Hematopoietic multipotent progenitor cell treated with erythropoietin and hydrocortisone succinate and interleukin-3 and kit ligand, for 6 days (in vitro differentiated cells): ENCODE results near the gene CBR1.
A peak's percentile ranks its signal among the peaks of the same experiment; 100 is the strongest.
"Not testable (repeated sequence)": the region's sequence is repeated elsewhere in the genome, so short reads cannot be mapped to it uniquely, and the experiment has no call there.

Source experiments
- DNase-seq: peaks from one replicate; pipeline ENCODE4 v3.0.0-alpha.2; 2015

The CBR1 gene

DNA sequence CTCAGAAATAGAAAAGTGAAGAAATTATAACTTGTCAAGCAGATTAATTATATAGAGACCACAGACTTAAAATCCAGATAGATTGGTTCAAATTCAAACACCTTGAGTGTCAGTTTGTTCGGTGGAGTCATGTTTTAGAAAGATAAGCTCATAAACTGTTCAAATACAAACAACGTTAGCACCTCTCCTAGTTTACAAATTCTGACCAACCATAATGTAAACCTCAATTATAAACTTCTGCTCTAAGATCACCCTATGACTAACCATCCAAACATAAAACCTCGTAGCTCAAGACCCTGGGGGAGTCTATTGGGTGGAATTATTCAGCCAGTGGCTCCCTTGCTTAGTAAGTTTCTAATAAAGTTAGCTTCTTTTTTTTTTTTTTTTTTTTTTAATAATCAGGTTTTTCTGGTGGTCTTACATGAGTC is 12.4 kb downstream of the CBR1 start:
- DNase-seq, result peak; percentile 30

DNA sequence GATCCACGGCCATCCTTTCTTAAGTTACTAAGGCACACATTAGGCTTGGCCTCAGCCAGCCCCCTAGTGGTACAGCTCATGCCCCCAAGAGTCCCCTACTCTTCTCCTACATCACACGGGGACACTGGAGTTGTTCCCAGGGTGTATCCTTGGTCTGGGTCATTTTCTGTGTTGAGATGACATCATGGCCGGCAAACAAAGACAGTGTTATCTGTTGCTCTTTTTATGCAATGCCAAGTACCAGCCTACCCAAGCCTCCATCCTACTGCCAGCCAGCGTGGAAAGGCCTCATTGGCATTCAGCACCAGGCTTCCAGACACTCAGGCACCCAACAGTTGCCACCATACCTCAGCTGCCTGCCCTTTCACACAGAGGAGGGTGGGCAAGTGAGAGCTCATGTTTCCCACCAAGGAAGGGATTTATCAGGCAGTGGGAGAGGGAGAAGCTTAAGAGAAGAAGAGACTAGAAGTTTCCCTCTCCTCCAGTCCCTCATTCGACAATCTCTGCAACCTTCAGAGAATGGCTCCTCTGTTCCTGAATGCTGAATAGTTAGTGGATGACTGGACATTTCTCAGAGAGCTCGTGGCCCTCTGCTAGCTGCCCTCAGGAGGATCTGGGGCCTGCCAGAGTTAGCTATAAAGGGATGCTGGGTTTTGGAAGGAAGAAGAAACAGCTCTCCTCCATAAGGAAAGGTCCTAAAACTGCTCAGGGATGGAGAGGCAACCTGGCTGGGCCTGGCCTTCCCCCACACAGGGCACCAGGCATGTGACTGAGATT is 17.7 kb downstream of the CBR1 start:
- DNase-seq, result no peak

- DNase-seq, result no peak
Observed at GRCh38 chr21:36089946-36090345, 20.1 kb downstream of the CBR1 start.

DNA sequence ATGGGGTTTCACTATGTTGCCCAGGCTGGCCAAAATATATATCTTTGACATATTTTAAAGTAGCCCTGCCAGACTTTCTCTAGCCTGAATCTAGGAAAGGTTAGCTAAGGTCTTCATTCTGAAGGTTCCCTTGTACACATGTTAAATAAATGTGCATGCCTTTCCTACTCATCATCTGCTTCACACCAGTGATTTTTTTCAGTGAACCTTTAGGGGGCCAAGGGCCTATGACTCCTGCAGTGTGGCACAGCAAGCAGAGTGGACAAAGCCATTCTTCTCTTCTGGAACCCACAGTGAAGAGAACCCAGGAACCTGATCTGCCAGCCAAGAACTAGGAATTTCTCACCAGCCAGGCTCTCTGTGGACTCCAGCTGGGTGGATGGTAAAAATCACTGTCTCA is 22.9 kb downstream of the CBR1 start:
- DNase-seq, result no peak

- no peak for DNase-seq
Observed at GRCh38 chr21:36093512-36093911, 23.7 kb downstream of the CBR1 start.

DNA sequence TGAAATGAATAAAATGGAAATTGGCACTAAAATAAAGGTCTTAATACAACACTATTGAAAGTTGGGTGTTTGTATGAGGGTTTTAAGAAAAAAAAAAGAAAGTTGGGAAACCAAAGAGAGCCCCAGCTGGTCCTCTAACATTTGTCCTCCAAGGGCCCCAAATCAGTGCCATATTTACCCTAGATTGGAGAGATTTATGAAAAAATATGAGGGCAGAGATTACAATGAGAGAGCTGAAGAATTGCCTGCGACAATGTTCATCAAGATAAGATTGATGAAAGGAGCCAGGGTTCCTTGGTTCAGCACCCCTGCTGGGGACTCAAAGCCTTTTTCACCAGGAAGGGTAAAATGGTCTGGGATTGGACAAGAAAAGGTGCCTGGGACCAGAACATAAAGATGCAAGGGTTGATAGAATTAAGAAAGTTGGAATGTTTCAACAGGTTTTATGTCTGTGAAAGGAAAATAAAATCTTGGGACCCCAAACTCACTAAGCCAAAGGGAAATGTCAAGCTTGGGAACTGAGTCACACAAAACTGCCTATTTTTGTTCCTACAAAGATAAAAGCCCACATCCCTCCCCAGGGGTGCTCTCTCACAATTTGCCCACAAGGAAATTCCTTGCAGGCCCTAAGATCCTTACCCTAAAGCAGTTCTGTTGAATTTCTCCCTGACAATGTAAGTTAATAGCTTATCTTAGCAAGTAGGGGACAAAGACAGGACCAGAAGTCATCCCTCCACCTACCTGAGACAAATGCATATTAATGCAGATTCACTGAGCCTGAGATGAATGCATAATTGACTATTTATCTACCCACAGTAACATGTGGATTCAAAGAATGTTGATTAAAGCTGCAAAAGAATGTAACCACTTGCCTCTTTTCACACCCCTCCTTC is 26.8 kb downstream of the CBR1 start:
- DNase-seq, result no peak

DNA sequence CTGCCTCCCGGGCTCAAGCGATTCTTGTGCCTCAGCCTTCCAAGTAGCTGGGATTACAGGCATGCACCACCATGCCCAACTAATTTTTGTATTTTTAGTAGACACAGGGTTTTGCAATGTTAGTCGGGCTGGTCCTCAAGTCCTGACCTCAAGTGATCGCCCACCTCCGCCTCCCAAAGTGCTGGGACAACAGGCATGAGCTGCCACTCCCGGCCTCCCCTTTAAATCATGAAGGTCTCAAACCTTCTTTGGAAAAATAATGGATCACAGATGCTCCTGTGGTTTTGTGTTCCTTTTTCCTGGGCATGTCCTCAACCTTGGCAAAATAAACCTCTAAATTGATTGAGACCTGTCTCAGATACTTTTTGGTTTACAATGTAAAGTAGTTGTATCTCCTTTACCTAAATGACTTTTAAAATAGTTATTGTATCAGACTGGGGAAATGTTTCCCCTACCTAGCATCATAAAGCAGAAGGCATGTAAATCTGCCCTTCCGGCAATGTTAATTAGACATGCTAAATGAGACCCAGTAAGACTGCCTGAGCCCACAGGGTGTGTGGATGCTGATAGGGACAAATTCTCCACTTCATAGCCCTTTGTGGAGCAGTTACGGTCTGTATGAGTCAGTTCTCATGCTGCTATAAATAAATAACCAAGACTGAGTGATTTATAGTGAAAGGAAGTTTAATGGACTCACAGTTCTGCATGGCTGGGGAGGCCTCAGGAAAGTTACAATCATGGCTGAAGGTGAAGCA is 27.8 kb downstream of the CBR1 start:
- no peak for DNase-seq

DNA sequence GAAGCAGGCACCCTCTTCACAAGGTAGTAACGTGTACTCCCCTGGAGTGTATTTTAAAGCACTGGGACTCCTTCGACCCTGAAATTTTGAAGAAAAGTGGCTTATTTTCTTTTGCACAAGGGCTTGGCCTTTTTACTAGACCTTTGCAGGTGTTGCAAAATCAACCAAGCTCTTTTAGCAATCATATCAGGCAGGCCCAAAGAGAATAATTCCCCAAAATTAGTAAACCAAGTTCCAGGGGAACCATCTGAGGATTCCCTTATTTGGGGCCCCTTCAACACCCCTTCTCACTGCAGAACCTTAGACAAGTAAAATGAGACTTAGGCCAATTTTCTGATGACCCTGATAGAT is 28.3 kb downstream of the CBR1 start:
- DNase-seq, result no peak

DNA sequence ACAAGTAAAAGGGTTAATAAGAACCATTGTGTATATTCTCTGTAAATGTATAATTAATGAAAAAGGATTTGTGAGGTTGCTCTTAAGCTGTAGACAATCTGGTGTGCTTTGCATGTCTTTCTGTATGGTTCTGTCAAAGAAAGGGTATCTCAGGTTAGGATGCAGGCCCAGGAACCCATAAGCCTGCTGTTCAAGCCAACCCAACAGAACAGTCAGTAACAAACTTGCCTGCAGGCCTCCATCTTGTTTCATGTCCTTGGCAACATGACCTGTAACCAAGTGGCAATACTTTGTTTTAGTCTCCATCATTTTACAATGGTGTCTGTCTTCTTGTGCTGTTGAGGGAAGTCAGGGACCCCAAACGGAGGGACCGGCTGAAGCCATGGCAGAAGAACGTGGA is 29.2 kb downstream of the CBR1 start:
- DNase-seq, result no peak

DNA sequence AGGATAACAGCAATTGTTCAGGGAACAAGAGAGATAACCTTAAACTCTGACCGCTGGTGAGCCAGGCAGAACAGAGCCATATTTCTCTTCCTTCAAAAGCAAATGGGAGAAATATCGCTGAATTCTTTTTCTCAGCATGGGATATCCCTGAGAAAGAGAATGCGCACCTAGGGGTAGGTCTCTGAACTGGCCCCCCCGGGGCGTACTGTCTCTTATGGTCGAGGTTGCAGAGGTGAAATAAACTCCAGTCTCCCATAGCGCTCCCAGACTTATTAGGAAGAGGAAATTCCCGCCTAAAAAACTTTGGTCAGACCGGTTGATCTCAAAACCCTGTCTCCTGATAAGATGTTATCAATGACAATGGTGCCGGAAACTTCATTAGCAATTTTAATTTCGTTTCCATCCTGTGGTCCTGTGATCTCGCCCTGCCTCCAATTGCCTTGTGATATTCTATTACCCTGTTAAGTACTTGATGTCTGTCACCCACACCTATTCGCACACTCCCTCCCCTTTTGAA is 29.9 kb downstream of the CBR1 start:
- DNase-seq, result not testable (repeated sequence)

- DNase-seq, result no peak
Observed at GRCh38 chr21:36100971-36101641, 31.3 kb downstream of the CBR1 start.

- DNase-seq, result no peak
Observed at GRCh38 chr21:36103434-36103833, 33.6 kb downstream of the CBR1 start.

DNA sequence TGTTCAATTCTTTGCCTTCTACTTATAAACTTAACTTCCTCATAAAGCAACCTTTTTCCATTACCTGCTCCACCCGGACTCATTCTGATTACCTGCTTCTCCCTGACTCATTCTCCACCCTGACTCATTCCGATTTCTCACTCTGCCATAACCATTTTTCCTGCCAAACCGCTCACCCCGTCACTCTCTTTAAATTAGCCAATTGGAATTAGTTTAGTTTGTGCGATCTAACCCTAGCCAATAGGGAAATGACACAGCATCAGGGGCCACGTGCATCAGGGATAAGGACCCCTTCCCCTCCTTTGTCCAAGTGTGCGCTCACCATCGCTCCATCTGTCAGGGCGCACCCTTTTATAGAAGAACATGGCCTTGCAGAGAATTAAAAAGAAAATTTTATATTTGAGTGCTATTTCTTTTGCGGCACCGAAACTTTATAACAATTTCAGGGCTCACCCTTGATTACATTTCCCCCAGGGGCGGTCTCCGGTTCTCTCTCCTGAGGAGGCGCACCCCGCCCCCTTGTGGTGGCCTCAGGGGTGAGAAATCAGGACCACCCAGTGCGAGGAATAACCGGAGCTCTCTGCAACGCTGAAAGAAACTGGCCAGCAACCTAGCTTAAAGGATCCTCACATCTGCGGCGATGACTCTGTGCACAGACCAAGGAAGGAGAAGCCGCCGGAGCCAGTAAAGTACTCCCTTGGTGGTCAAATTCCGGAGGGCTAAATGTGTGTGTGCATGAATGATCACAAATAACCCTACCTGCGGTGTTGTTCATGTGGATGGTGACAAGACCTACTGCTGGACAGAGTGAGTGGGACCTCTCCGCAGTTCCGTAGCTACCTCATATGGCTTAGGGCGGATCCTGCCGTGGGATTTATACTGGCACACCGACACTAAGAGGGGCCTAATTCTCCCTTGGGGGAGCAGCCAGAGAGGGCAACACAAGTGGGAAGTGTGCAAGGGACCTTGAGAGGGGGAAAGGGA is 34.8 kb downstream of the CBR1 start:
- peak; percentile 66 for DNase-seq

DNA sequence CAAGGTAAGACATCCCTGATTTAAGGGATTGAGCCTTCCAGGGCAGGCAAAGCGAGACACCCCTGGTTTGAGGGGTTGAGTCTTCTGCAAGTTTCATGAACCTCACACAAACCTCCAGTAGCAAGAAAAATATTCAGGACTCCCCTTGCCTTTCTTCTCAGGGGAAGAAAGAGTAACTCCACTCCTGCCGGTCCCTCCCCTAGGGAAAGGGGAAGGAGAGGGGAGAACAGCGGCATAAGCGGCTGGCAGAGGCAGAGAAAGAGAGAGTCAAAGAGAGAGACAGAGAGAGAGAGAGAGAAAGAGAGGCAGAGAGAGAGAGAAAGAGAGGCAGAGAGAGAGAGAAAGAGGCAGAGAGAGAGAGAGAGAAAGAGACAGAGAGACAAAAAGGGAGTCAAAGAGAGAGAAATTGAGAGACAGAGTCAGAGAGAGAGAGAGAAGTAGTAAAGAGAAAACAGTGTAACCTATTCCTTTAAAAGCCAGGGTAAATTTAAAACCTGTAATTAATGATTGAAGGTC is 35.6 kb downstream of the CBR1 start:
- no peak for DNase-seq

DNA sequence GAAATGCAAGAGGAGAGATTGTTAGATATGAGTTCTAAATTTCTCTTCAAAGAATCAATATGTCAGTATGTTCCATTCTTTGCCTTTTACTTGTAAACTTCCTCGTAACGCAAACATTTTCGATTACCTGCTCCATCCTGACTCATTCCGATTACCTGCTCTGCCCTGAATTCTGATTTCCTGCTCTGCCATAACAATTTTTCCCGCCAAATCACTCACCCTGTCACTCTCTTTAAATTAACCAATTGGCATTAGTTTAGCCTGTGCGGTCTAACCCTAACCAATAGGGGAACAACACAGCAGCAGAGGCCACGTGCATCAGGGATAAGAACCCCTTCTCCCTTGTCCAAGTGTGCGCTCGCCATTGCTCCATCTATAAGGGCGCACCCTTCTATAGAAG is 40.0 kb downstream of the CBR1 start:
- no peak for DNase-seq

GRCh38 chr21:36111238-36111637 is 41.4 kb downstream of the CBR1 start:
- DNase-seq, result no peak

GRCh38 chr21:36113647-36114428 is 44.0 kb downstream of the CBR1 start:
- DNase-seq, result no peak

DNA sequence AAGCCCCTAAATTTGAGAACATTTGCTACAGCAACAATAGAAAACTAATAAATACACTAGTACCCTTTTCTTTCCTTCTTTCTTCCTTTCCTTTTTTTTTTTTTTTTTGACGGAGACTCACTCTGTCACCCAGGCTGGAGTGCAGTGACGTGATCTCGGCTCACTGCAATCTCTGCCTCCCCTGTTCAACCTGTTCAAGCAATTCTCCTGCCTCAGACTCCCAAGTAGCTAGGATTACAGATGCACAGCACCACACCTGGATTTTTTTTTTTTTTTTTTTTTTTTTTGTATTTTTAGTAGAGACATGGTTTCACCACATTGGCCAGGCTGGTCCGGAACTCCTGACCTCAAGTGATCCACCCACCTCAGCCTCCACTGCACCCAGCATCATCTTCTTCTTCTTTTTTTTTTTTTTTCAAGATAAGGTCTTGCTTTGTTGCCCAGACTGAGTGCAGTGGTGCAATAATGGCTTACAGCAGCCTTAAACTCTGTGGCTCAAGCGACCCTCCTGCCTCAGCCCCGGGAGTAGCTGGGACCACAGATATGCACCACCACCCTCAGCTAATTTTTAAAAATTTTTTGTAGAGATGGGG is 45.4 kb downstream of the CBR1 start:
- peak; percentile 38 for DNase-seq

GRCh38 chr21:36117286-36117741 is 47.5 kb downstream of the CBR1 start:
- DNase-seq, result no peak
